NCI-H1436 (cell line): Measurements from ENCODE around the gene PIWIL4.
"Not testable (repeated sequence)": the region's sequence is repeated elsewhere in the genome, so short reads cannot be mapped to it uniquely, and the experiment has no call there.

ENCODE experiments used
- DNase-seq: peaks from one replicate; lab custom pipeline; 2025; lab: John Stamatoyannopoulos, UW

Gene PIWIL4

DNA sequence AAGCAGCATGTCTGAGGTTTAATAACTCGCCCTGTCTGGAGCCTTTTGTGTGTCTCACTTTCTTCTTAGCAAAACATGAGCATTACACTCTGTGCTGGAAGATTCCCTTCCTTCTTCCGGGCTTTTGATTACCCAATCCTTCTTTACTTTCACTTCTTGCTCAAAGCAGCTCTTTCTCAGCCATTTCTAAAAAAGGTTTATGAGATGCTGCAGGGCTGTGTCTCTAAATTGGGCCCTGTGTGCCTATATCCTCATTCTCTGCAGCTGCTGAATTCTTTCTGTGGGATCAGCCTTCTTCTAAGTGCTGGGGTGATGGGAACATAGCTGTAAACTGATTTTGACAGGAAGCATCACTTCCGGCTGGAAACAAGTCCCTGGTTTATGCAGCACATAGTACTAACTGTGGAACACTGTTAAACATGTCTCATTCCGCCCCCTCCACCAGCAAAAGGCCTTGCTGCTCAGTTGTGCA, 71.8 kb downstream of the PIWIL4 start:
- DNase-seq = no peak

- DNase-seq = no peak
Observed at GRCh38 chr11:94639901-94640721, 72.9 kb downstream of the PIWIL4 start.

GRCh38 chr11:94641167-94641761, 74.1 kb downstream of the PIWIL4 start:
- DNase-seq = no peak

DNA sequence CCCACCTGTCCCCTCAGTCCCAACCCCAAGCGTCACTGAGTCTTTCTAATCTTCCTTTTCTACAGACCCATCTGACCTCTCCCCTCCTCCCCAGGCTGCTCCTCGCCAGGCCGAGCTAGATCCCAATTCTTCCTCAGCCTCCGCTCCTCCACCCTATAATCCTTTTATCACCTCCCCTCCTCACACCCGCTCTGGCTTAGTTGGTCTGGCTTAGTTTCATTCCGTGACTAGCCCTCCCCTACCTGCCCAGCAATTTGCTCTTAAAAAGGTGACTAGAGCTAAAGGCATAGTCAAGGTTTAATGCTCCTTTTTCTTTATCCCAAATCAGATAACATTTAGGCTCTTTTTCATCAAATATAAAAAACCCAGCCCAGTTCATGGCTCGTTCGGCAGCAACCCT, 76.0 kb downstream of the PIWIL4 start:
- not testable (repeated sequence) for DNase-seq

DNA sequence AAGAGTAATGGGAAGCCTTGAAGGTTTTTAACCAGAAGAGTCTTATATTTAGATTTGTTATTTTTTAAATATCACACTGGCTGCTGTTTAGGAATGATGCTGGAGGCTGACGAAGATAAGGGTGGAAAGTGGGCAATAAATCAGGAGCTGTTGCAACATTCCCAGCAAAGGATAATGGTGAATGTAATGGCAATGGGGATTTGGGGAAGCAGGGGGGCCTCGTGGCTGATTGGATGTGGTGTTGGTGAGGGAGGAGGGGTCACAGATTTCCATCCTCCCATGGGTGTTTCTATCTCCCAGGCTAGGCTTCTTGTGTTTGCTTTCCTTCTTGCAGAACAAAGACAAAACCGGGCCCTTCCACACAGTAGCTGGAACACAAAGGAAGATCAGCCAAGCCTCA, 80.8 kb downstream of the PIWIL4 start:
- DNase-seq = no peak

DNA sequence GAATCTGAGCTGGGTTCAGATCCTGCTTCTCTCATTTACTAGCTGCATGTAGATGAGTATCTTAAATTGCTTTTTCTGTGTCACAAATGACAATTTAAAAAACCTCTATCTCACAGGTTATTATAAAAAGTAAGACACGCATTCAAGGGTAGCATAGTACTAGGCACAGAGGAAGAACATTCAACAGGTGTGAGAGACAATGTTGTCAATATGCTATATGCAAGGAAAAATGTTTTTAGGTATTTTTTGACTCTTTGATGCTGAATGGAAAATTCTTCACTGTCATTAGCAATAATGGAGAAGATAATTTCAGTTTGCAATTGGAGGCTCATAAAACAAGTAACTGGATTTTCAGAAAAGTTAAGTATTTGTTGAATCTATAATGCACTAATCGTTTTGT, 81.6 kb downstream of the PIWIL4 start:
- DNase-seq = no peak

DNA sequence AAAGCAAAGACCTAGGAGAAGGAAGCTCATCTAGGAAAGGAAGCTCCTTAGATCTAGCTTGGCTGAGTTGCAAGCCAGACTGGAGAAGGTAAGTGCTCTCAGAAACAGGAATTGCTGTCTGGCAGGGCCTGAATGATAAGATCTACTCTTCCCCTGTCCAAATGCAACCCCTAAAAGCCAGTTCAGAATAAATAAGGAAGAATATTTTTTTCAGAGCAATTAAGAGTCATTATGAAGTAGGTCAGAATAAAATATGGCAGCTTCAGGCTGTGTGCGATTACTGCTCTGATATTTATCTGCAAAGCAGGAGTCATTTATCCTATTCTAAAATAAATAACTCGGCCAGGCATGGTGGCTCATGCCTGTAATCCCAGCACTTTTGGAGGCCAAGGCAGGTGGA, 82.1 kb downstream of the PIWIL4 start:
- no peak for DNase-seq

DNA sequence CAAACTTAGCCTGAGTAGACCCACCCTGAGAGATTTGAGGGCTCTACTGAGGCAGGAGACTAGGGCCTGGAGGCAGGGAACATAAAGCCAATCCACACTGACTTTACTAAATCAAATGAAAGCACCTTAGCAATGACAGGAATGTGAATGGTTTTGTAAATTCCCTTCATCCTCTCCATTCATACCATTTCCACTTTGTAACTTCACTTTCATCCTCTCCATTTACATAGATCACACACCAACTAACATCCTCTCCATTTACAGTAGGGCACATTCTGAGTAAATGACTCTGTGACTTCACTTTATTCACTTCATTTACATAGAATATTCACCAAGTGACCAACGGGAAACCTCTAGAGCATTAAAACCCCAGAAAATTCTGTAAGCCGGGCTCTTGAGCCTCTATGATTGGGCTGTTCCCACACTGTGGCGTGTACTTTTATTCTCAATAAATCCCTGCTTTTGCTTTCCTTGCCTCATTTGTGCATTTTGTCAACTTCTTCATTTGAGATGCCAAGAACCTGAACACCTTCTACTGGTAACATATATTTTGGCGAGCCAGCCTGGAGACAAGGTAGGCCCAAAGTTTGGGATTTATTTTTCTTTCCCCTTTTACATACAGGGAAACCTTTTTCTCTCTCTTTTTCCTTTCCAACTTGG, 82.9 kb downstream of the PIWIL4 start:
- no peak for DNase-seq

DNA sequence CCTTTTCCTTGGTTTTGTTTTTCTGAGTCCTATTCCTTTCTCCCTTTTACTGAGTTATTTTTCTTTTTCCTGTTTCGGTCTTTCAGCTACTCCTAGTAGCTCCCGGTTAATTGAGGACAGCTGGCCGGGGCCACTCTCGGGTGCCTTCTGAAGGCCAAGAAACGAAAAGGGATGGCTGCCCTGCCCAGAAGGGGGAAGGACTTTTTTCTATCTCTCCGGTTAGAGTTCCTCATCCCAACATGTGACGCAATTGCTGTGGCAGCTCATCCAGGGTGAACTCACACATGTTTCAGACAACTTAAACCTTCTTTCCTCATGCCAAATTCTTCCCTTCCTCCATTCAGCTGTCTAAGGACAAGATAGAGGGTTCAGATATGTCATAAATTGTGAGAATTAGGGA, 83.6 kb downstream of the PIWIL4 start:
- DNase-seq = no peak

DNA sequence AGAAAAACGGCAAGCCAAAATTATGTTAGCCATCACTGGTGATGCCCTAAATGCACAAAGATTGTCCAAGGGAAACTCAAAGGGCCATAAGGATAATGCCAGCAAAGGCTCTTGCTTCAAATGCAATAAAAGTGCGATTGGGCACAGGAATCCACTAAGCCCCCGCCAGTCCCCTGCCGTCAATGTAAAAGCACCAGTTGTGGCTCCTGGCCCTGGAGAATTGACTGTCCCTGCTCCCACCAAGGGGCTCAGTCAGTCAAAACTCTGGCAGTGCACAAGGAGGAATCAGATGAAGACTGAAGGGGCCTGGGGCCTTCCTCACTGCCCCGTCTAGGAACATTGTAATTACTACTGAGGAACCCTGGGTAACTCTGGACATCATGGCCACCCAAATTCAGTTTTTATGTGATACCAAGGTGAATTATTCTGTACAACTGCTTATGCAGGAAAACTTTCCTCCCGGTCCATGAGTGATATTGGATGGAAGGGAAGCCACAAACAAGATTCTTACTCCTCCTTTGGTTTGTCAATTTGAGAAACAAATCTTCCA, 85.6 kb downstream of the PIWIL4 start:
- no peak for DNase-seq

GRCh38 chr11:94653561-94653960, 86.4 kb downstream of the PIWIL4 start:
- no peak for DNase-seq

- DNase-seq = no peak
Observed at GRCh38 chr11:94654201-94654600, 87.0 kb downstream of the PIWIL4 start.

DNA sequence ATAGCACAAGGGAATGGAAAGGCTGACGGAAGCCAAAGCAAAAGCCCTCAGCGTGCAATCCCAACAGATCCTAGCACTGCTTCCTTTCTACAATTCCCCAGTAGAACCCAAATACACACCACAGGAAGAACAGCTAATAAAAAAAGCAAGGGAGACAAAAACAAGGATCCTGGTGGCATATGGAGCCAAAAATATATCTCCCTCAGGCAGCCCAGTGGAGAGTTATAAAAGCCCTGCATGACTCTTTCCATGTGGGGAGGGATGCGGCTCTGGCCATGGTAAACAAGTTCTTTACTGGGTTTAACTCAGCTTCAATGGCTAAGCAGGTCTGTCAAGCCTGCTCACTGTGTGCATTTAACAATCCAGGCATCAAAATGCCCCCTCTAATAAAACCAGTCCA, 88.1 kb downstream of the PIWIL4 start:
- no peak for DNase-seq

GRCh38 chr11:94655956-94656355, 88.8 kb downstream of the PIWIL4 start:
- DNase-seq = no peak

DNA sequence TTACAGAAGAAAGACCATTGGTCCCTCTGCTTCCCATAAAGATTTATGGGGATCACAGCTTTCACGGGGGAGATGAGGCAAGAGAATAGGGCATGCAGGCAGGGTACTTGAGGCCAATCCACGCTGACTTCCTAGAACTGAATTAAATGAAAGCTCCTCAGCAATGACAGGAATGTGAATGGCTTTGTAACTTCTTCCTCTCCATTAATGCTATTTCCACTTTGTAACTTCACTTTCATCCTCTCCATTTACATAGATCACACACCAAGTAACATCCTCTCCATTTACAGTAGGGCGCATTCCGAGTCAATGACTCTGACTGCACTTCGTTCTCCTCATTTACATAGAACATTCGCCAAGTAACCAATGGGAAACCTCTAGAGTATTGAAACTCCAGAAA, 89.8 kb downstream of the PIWIL4 start:
- no peak for DNase-seq

GRCh38 chr11:94657629-94658028, 90.5 kb downstream of the PIWIL4 start:
- DNase-seq = no peak

- no peak for DNase-seq
Observed at GRCh38 chr11:94658386-94658785, 91.2 kb downstream of the PIWIL4 start.

DNA sequence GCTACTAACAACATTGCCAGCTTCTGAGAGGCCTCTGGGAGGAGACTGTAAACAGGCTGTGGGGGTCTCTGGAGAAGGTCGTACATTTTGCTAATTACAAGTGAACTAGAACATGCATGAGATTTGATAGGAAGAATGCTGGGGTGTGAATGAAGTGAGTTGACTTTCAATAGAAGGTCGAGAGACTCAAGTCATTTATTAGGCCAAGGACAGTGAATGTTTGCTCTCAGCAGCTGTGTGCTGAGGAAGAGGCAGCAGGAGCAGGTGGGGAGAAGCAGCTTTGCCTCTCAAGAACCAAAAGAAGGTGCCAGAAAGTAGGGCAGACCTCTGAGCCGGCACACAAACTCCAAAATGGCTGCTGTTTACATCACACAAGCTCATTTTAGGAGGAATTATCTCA, 91.7 kb downstream of the PIWIL4 start:
- DNase-seq = no peak

- DNase-seq = no peak
Observed at GRCh38 chr11:94661444-94661843, 94.3 kb downstream of the PIWIL4 start.

DNA sequence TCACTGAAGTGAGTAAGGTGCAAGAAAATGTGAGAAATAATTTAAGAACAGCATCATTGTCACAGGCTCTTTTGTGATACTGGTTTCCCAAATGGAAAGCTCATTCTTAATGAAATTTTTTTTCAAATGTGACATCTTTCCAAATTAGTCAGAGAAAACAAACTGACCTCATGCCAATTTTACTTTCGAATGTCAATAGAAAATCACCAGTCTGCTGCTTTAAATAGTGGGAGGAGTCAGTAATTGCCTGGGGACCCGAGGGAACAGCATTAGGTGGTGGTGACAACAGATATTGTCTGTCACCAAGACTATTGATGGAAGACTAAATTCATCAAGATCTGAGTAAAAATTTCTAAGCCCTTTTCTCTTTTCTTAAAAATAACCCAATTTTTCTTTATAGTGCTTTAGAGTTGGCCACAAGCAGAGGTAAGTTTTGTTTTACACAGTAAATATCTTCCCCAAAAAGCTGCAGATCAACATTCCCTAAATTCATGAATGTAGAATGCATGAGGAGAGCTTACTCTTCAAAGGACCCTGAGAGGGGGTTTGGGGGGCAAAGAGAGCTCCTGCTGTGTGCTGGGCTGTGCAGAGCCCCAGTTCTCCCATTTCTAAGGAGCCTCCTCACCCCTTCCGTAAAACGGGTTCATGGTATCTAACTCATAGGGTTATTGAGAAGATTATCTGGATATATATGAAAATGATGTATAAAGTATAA, 95.1 kb downstream of the PIWIL4 start:
- no peak for DNase-seq

GRCh38 chr11:94662846-94663390, 95.8 kb downstream of the PIWIL4 start:
- no peak for DNase-seq

DNA sequence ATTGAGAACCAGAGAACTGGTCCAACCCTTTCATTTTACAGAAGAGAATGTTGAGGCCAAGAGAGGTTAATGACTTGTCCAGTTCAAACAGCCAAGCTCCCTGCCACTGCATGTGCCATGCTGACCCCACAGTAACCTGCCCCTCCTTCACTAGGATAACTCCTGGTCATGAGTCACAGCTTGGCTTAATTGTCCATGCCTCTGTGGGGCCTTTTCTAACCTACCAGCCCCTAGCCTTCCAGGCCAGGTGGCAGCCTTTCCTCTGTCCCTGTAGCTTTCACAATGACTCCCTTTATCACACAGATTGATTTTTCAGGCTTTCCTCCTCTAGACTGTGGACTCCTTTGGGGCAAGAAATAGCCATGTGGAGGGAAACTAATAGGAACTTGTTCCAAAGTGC, 97.2 kb downstream of the PIWIL4 start:
- DNase-seq = no peak
